Heart left ventricle (tissue), 13 donors: ENCODE results near the gene GUCA1A.

ENCODE experiments used
- CTCF ChIP-seq, 12 donors: fragments of 200-600 bp; sonication (generic) in 4 of 12; IDR thresholded peaks; one replicate each; pipeline versions ENCODE4 v1.5.0 to v1.8.0; 2018 to 2022; ENCODE audit warnings: antibody characterized with exemption in 12 of 12, mild to moderate bottlenecking in 5 of 12
- POLR2A ChIP-seq, 2 donors: fragments of 450-650 bp; IDR thresholded peaks; one replicate each; pipeline ENCODE4 v1.6.1; 2017; ENCODE audit warnings: antibody characterized with exemption in 2 of 2, mild to moderate bottlenecking in 2 of 2, moderate library complexity in 2 of 2
- donor health status: ischemic (EF 13 %, LVEDD 7.1; RV severe dilation, severe dysfunction).
- donor health status: DM: no; HTN: yes; CAD: no.
- donor health status: DM: no; HTN: no; CAD: no.
- donor health status: ischemic (EF 25% LVEDD 6.9; RV normal size, moderate dysfunction).
- donor health status: ischemic (EF 25% LVEDD 5.7; RV mildly dilated, moderate dysfunction).
- donor health status: ischemic (EF 35%, LVEDD 5.7; RV mildly dilated, moderate dysfunction).
- donor health status: nonischemic (EF 11% LVEDD 7.7; RV severe dilation, severe dysfunction).
- donor health status: DM: yes; HTN: yes; CAD: no.
- donor health status: PGD.
- donor health status: ischemic (EF 29% LVEDD 5.4; RV normal size, mild dysfunction).
- donor health status: nonischemic (EF 23%, LVEDD 6.1; RV moderate dilation, normal function).

- no peak for TF ChIP-seq CTCF (IDR thresholded peaks at IDR 0.05)
- TF ChIP-seq POLR2A (IDR thresholded peaks at IDR 0.05), result no peak
These were observed 1.2 kb upstream of the GUCA1A start for GRCh38 chr6:42171813-42172581.
